Keratinocyte (primary cell): Measurements from ENCODE around the gene WASHC4. TPM values are rescaled to one million over a fixed set of nuclear protein-coding genes. Genes with fewer than 3 reads are reported as not detected.

ENCODE experiments used
- DNase-seq: peaks from one replicate; pipeline ENCODE4 v3.0.0-alpha.2; 2011; ENCODE audit warnings: low read depth, missing footprints, low spot score
- FAIRE-seq: peaks from 2 replicates; lab custom pipeline; 2011; peaks lifted over from hg19 to GRCh38; lab: Jason Lieb, UNC
- H2AFZ ChIP-seq: 2 replicates; pipeline ENCODE4 v1.6.0; 2012; ENCODE audit warnings: low read length, control low read depth, inconsistent platforms; ENCODE audit not compliant: control insufficient read depth
- H3K27ac ChIP-seq: 2 replicates; pipeline ENCODE4 v1.5.1; 2011; ENCODE audit warnings: low read length; ENCODE audit not compliant: control insufficient read depth, insufficient read depth
- H3K27me3 ChIP-seq: 3 replicates; pipeline ENCODE4 v1.6.0; 2011; ENCODE audit warnings: low read length; ENCODE audit not compliant: control insufficient read depth, insufficient read depth; ENCODE audit errors: extremely low read depth
- H3K36me3 ChIP-seq, 2 experiments: 2 replicates in 1 of 2; 3 replicates in 1 of 2; pipeline ENCODE4 v1.5.1; 2011; ENCODE audit warnings: low read length in 2 of 2, mild to moderate bottlenecking in 1 of 2; ENCODE audit not compliant: control insufficient read depth in 2 of 2, insufficient read depth in 2 of 2; ENCODE audit errors: extremely low read depth in 1 of 2
- H3K4me1 ChIP-seq: 3 replicates; pipeline ENCODE4 v1.5.1; 2011; ENCODE audit warnings: low read length; ENCODE audit not compliant: control insufficient read depth, insufficient read depth; ENCODE audit errors: extremely low read depth
- H3K4me2 ChIP-seq: 3 replicates; pipeline ENCODE4 v1.6.0; 2011; ENCODE audit warnings: low read depth, low read length; ENCODE audit not compliant: control insufficient read depth, insufficient read depth; ENCODE audit errors: extremely low read depth
- H3K4me3 ChIP-seq, 3 experiments: fragments of 200-600 bp in 1 of 3; sonication (generic) in 1 of 3; 2 replicates in 2 of 3; 3 replicates in 1 of 3; pipeline ENCODE4 v1.5.1; 2011 to 2016; ENCODE audit warnings: low read length in 3 of 3, mild to moderate bottlenecking in 3 of 3, control low read depth in 2 of 3, inconsistent platforms in 1 of 3, low read depth in 1 of 3, mixed read lengths in 1 of 3, mixed run types in 1 of 3, moderate library complexity in 1 of 3; ENCODE audit not compliant: control insufficient read depth in 2 of 3, insufficient read depth in 2 of 3; ENCODE audit errors: extremely low read depth in 1 of 3
- H3K79me2 ChIP-seq: 2 replicates; pipeline ENCODE4 v1.6.0; 2012; ENCODE audit warnings: low read length; ENCODE audit not compliant: control insufficient read depth, insufficient read depth
- H3K9ac ChIP-seq: 3 replicates; pipeline ENCODE4 v1.6.0; 2011; ENCODE audit warnings: low read length; ENCODE audit not compliant: control insufficient read depth, insufficient read depth; ENCODE audit errors: extremely low read depth
- H3K9me1 ChIP-seq: 3 replicates; pipeline ENCODE4 v1.6.0; 2011; ENCODE audit warnings: low read length; ENCODE audit not compliant: control insufficient read depth, insufficient read depth; ENCODE audit errors: extremely low read depth
- H3K9me3 ChIP-seq: 2 replicates; pipeline ENCODE4 v1.5.1; 2012; ENCODE audit warnings: low read depth, low read length; ENCODE audit not compliant: control insufficient read depth
- H4K20me1 ChIP-seq: 3 replicates; pipeline ENCODE4 v1.6.0; 2011; ENCODE audit warnings: low read length; ENCODE audit not compliant: control insufficient read depth, insufficient read depth; ENCODE audit errors: extremely low read depth
- EZH2 ChIP-seq: IDR thresholded peaks from one replicate; pipeline ENCODE4 v1.6.1; 2012; ENCODE audit warnings: inconsistent platforms, mild to moderate bottlenecking, low read length, moderate library complexity
- dilution Hi-C: fragments of 300-500 bp; cut with MboI; formaldehyde crosslinking; loops from one replicate; pipeline ENCODE4 v1.7.0; 2020; ENCODE audit warnings: low sequenced_read_pairs; ENCODE audit not compliant: extremely low pct_ligation_motif_present
- polyA plus RNA-seq, 5 experiments: library from polyadenylated mRNA; depleted of rRNA in 3 of 5; stranded (reverse) in 3 of 5; stranded (forward) in 1 of 5; unstranded in 1 of 5; fragments of >200 nt; gene quantifications; 1 replicate in 1 of 5; 2 replicates in 3 of 5; 3 replicates in 1 of 5; pipeline versions ENCODE4 v1.2.1 to v1.2.3, GENCODE V29; 2011 to 2012; ENCODE audit warnings: missing spikeins in 2 of 5, low read depth in 1 of 5, low replicate concordance in 1 of 5
- TF ChIP-seq, protein P1 (sequence below), 3 experiments: IDR thresholded peaks in 1 of 3; conservative IDR thresholded peaks in 1 of 3; optimal IDR thresholded peaks in 1 of 3; 2 replicates in 2 of 3; 3 replicates in 1 of 3; pipeline versions ENCODE3 to v1.5.1; 2011; ENCODE audit warnings: low read length in 3 of 3, mild to moderate bottlenecking in 3 of 3, moderate library complexity in 2 of 3, control low read depth in 1 of 3, inconsistent platforms in 1 of 3; ENCODE audit not compliant: insufficient read depth in 2 of 3; ENCODE audit errors: extremely low read depth in 1 of 3

The WASHC4 gene
- polyA plus RNA-seq, 1 donor (not counting 4 experiments of a cell fraction or from before 2014, with no cell fraction given) = 58.1 TPM

- peaks cover 65% of the 10 kb centered on the region for H3K79me2 ChIP-seq
- H3K27ac ChIP-seq = no peak overlapping the region
- H3K4me3 ChIP-seq = no peak overlapping the region
- no peak overlapping the region for H3K9ac ChIP-seq
- TF ChIP-seq EZH2 = no peak
- TF ChIP-seq, protein P1, sequence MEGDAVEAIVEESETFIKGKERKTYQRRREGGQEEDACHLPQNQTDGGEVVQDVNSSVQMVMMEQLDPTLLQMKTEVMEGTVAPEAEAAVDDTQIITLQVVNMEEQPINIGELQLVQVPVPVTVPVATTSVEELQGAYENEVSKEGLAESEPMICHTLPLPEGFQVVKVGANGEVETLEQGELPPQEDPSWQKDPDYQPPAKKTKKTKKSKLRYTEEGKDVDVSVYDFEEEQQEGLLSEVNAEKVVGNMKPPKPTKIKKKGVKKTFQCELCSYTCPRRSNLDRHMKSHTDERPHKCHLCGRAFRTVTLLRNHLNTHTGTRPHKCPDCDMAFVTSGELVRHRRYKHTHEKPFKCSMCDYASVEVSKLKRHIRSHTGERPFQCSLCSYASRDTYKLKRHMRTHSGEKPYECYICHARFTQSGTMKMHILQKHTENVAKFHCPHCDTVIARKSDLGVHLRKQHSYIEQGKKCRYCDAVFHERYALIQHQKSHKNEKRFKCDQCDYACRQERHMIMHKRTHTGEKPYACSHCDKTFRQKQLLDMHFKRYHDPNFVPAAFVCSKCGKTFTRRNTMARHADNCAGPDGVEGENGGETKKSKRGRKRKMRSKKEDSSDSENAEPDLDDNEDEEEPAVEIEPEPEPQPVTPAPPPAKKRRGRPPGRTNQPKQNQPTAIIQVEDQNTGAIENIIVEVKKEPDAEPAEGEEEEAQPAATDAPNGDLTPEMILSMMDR (optimal IDR thresholded peaks at IDR 0.05 in 1 of 3, IDR thresholded peaks at IDR 0.05 in 1 of 3, conservative IDR thresholded peaks at IDR 0.05 in 1 of 3; ENCODE audit: extremely low read depth in 1 of 3, insufficient read depth in 2 of 3, low read length in 3 of 3) = no peak
- H2AFZ ChIP-seq = no peak overlapping the region
- FAIRE-seq = no peak
- H3K36me3 ChIP-seq = peaks cover 8 to 10% of the 10 kb centered on the region in 2 experiments
- DNase-seq = no peak
- H3K9me3 ChIP-seq = no peaks in the 10 kb centered on the region
- H3K4me1 ChIP-seq = peaks cover 17% of the 10 kb centered on the region
- no peaks in the 10 kb centered on the region for H3K9me1 ChIP-seq
- dilution Hi-C loops = no loop called here
- no peaks in the 10 kb centered on the region for H3K27me3 ChIP-seq
- H4K20me1 ChIP-seq = no peaks in the 10 kb centered on the region
- H3K4me2 ChIP-seq = no peak overlapping the region
Observed at GRCh38 chr12:105110851-105111250, 3.3 kb downstream of the WASHC4 start.

DNA sequence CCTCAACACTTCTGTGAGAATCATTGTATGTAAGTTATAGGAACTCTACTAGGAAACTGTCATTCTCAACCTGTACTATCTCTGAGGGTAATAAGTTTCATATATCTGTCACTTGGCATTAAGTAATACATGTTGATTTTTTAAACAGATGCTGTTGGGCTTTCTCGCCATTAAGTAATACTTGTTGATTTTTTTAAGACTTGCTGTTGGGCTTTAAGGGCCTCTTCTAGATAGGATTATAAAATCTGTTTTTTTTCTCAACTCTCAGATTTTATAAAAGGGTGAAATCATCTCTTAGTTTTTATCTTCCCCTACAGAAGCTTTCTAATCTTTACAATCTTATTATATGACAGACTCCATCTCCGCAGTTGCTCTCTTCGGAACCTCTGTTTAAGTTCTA, 5.6 kb downstream of the WASHC4 start:
- peaks cover 60% of the 10 kb centered on the region for H3K79me2 ChIP-seq

More for the DNA sequence above, 5.6 kb downstream of the WASHC4 start:
- H3K4me3 ChIP-seq = no peak overlapping the region
- no peaks in the 10 kb centered on the region for H4K20me1 ChIP-seq
- dilution Hi-C loops = no loop called here
- no peaks in the 10 kb centered on the region for H3K27me3 ChIP-seq
- no peaks in the 10 kb centered on the region for H3K9me3 ChIP-seq
- peaks cover 9% of the 10 kb centered on the region for H3K4me1 ChIP-seq
- no peak overlapping the region for H3K27ac ChIP-seq
- no peak overlapping the region for H2AFZ ChIP-seq
- H3K9me1 ChIP-seq = no peaks in the 10 kb centered on the region
- no peak overlapping the region for H3K4me2 ChIP-seq
- no peak overlapping the region for H3K9ac ChIP-seq
- DNase-seq (no peak), FAIRE-seq (no peak)
- TF ChIP-seq, protein P1 (optimal IDR thresholded peaks at IDR 0.05 in 1 of 3, IDR thresholded peaks at IDR 0.05 in 1 of 3, conservative IDR thresholded peaks at IDR 0.05 in 1 of 3; ENCODE audit: extremely low read depth in 1 of 3, insufficient read depth in 2 of 3, low read length in 3 of 3) = no peak
- TF ChIP-seq EZH2 = no peak
- H3K36me3 ChIP-seq = peaks cover 13 to 23% of the 10 kb centered on the region in 2 experiments
